Chondrocyte (in vitro differentiated cells): Measurements from ENCODE around the gene DENND5B. TPM values are rescaled to one million over a fixed set of nuclear protein-coding genes. Genes with fewer than 3 reads are reported as not detected.
"Not testable (repeated sequence)": the region's sequence is repeated elsewhere in the genome, so short reads cannot be mapped to it uniquely, and the experiment has no call there.

Source experiments
- DNase-seq: peaks from one replicate; pipeline ENCODE4 v3.0.0; 2021; ENCODE audit warnings: mixed read lengths, low spot score
- H3K27ac Mint-ChIP-seq: one replicate; pipeline ENCODE4 v1.8.0; 2021; ENCODE audit warnings: mild to moderate bottlenecking, moderate library complexity, mixed read lengths; ENCODE audit not compliant: unreplicated experiment
- H3K27me3 Mint-ChIP-seq: 2 replicates; pipeline ENCODE4 v1.8.0; 2021; ENCODE audit warnings: low read depth, mixed read lengths
- H3K36me3 Mint-ChIP-seq: 2 replicates; pipeline ENCODE4 v1.8.0; 2021; ENCODE audit warnings: low read depth, mixed read lengths
- H3K4me1 Mint-ChIP-seq: 2 replicates; pipeline ENCODE4 v1.8.0; 2021; ENCODE audit warnings: low read depth, mild to moderate bottlenecking, mixed read lengths
- H3K4me3 Mint-ChIP-seq: one replicate; pipeline ENCODE4 v1.8.0; 2021; ENCODE audit warnings: mild to moderate bottlenecking, moderate library complexity, mixed read lengths; ENCODE audit not compliant: unreplicated experiment
- H3K9me3 Mint-ChIP-seq: 2 replicates; pipeline ENCODE4 v1.8.0; 2021; ENCODE audit warnings: low read depth, mixed read lengths
- total RNA-seq: library from RNA; stranded (reverse); gene quantifications from 3 replicates; pipeline ENCODE4 v1.2.1, GENCODE V29; 2021
- TF ChIP-seq, protein P1 (sequence below): fragments of 200-600 bp; sonication (generic); IDR thresholded peaks from 2 replicates; pipeline ENCODE4 v1.5.0; 2021; ENCODE audit warnings: antibody characterized with exemption, mild to moderate bottlenecking, moderate library complexity

Gene DENND5B
- total RNA-seq, 1 donor from 2014 or later, result 14.1 TPM

- Mint-ChIP-seq H3K36me3 (peaks cover 2% of the 10 kb centered on the region), H3K27ac (no peak overlapping the region), H3K4me3 (no peak overlapping the region), H3K9me3 (no peaks in the 10 kb centered on the region), H3K4me1 (peaks cover 17% of the 10 kb centered on the region), H3K27me3 (no peaks in the 10 kb centered on the region)
- DNase-seq, result no peak
- TF ChIP-seq, protein P1, sequence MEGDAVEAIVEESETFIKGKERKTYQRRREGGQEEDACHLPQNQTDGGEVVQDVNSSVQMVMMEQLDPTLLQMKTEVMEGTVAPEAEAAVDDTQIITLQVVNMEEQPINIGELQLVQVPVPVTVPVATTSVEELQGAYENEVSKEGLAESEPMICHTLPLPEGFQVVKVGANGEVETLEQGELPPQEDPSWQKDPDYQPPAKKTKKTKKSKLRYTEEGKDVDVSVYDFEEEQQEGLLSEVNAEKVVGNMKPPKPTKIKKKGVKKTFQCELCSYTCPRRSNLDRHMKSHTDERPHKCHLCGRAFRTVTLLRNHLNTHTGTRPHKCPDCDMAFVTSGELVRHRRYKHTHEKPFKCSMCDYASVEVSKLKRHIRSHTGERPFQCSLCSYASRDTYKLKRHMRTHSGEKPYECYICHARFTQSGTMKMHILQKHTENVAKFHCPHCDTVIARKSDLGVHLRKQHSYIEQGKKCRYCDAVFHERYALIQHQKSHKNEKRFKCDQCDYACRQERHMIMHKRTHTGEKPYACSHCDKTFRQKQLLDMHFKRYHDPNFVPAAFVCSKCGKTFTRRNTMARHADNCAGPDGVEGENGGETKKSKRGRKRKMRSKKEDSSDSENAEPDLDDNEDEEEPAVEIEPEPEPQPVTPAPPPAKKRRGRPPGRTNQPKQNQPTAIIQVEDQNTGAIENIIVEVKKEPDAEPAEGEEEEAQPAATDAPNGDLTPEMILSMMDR, result no peak
Measured at GRCh38 chr12:31476437-31476836, 114.5 kb downstream of the DENND5B start.

- not testable (repeated sequence) for H3K27ac Mint-ChIP-seq, DNase-seq, H3K27me3 Mint-ChIP-seq, H3K9me3 Mint-ChIP-seq, H3K4me3 Mint-ChIP-seq, H3K36me3 Mint-ChIP-seq
- H3K4me1 Mint-ChIP-seq, result peaks cover 15% of the 10 kb centered on the region
Measured at GRCh38 chr12:31475610-31476009, 115.3 kb downstream of the DENND5B start.

DNA sequence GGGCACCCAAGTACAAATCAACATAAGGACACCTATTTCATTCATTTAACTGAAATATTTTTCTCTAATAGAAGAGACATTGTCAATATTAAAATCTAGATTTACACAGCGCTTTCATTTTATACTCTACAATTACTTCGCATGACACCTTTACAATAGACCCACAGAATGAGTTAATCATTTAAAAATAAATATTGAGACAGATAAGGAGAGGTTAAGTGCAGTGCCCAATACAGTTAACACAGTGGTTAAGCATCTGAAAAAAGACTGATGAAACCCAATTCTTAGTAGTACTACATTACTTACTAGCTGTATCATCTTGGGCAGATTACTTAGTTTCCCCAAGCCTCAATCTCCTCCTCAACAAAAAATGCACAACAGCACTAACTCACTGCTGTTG, 116.2 kb downstream of the DENND5B start:
- Mint-ChIP-seq H3K9me3 (no peaks in the 10 kb centered on the region), H3K36me3 (peaks cover 2% of the 10 kb centered on the region), H3K27me3 (no peaks in the 10 kb centered on the region), H3K4me1 (peaks cover 12% of the 10 kb centered on the region), H3K27ac (no peak overlapping the region), H3K4me3 (no peak overlapping the region)
- DNase-seq, result no peak
- TF ChIP-seq, protein P1, result no peak

GRCh38 chr12:31471823-31472222, 119.1 kb downstream of the DENND5B start:
- Mint-ChIP-seq H3K4me1 (peaks cover 12% of the 10 kb centered on the region), H3K36me3 (no peaks in the 10 kb centered on the region), H3K27ac (no peak overlapping the region), H3K27me3 (no peaks in the 10 kb centered on the region), H3K9me3 (no peaks in the 10 kb centered on the region), H3K4me3 (no peak overlapping the region)
- TF ChIP-seq, protein P1, result no peak
- DNase-seq, result no peak

- Mint-ChIP-seq H3K36me3 (peaks cover 1% of the 10 kb centered on the region), H3K27ac (no peak overlapping the region), H3K27me3 (no peaks in the 10 kb centered on the region), H3K9me3 (no peaks in the 10 kb centered on the region), H3K4me1 (peaks cover 12% of the 10 kb centered on the region), H3K4me3 (no peak overlapping the region)
- DNase-seq, result no peak
- TF ChIP-seq, protein P1, result no peak
Measured at GRCh38 chr12:31471051-31471450, 119.9 kb downstream of the DENND5B start.

DNA sequence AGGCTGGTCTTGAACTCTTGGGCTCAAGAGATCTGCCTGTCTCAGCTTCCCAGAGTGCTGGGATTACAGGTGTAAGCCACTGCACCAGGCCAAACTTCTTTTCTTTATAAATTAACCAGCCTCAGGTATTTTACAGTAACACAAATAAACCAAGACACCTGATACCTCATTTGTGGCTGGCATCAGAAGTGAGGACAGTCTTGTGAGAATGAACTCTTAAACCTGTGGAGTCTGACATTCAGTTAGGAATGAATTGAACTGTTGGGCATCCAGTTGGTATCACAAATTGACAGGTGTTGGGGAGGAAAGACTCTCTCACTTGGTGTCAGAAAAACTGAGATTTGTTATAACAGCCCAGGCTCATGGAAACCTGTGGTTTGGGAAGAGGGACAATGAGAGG, 120.5 kb downstream of the DENND5B start:
- Mint-ChIP-seq H3K36me3 (peaks cover 3% of the 10 kb centered on the region), H3K27ac (no peak overlapping the region), H3K9me3 (peaks cover 3% of the 10 kb centered on the region), H3K4me1 (peaks cover 11% of the 10 kb centered on the region), H3K27me3 (no peaks in the 10 kb centered on the region), H3K4me3 (no peak overlapping the region)
- no peak for DNase-seq
- TF ChIP-seq, protein P1, result no peak
